ENCODE measurements around the gene RPS6KA5. TPM values are rescaled to one million over a fixed set of nuclear protein-coding genes. Genes with fewer than 3 reads are reported as not detected.

The RPS6KA5 gene
- total RNA-seq, 1 experiment from 2014 or later, result 8.6 TPM

- intact Hi-C loops (cut with micrococcal nuclease), result no loop called here
- no peak overlapping the region for H3K4me2 ChIP-seq (ENCODE audit: low read length)
- H3K36me3 ChIP-seq (ENCODE audit: low read depth, low read length), result no peaks in the 10 kb centered on the region
- no peak overlapping the region for H3K4me3 ChIP-seq (ENCODE audit: low read length)
- ChIA-PET POLR2A (ENCODE audit: unreplicated experiment) (no interaction called here), CTCF (no interaction called here)
- H3F3A ChIP-seq (ENCODE audit: low read length, unreplicated experiment), result no peaks in the 10 kb centered on the region
- H3K4me1 ChIP-seq (ENCODE audit: insufficient read depth, low read length), result no peaks in the 10 kb centered on the region
- no peak overlapping the region for H3K9ac ChIP-seq (ENCODE audit: low read length)
- no peak overlapping the region for H3K27ac ChIP-seq (ENCODE audit: low read length)
- no peaks in the 10 kb centered on the region for H3K79me2 ChIP-seq (ENCODE audit: low read length)
- TF ChIP-seq CTCF (conservative IDR thresholded peaks at IDR 0.05; ENCODE audit: low read depth, low read length) (no peak), EZH2 (IDR thresholded peaks at IDR 0.05; ENCODE audit: low read length, unreplicated experiment) (no peak), EZH2phosphoT487 (IDR thresholded peaks at IDR 0.05; ENCODE audit: borderline replicate concordance, low read length) (no peak)
- H3K9me2 ChIP-seq (replicated peaks; ENCODE audit: low read length), result no peaks in the 10 kb centered on the region
- H3K27me3 ChIP-seq (ENCODE audit: low read length), result no peaks in the 10 kb centered on the region
- H3K9me3 ChIP-seq (ENCODE audit: low read length), result no peaks in the 10 kb centered on the region
- ATAC-seq (no peak), DNase-seq (no peak)
- BruUV-seq (replicated peaks), result no TSS peak
- H4K20me1 ChIP-seq (ENCODE audit: low read length), result 0 out of 2 replicates have a peak, but pooled peaks cover 6% of the 10 kb centered on the region
- no peak overlapping the region for H2AFZ ChIP-seq (ENCODE audit: low read length)
Observed at GRCh38 chr14:90890322-90891020, 170.0 kb downstream of the RPS6KA5 start.

GRCh38 chr14:90886297-90886815 is 174.1 kb downstream of the RPS6KA5 start:
- POLR2A ChIA-PET (ENCODE audit: unreplicated experiment), result no interaction called here
- H3K79me2 ChIP-seq (ENCODE audit: low read length), result no peaks in the 10 kb centered on the region
- TF ChIP-seq EZH2 (IDR thresholded peaks at IDR 0.05; ENCODE audit: low read length, unreplicated experiment) (no peak), CTCF (conservative IDR thresholded peaks at IDR 0.05; ENCODE audit: low read depth, low read length) (no peak), EZH2phosphoT487 (IDR thresholded peaks at IDR 0.05; ENCODE audit: borderline replicate concordance, low read length) (no peak)
- H3K9me2 ChIP-seq (replicated peaks; ENCODE audit: low read length), result no peaks in the 10 kb centered on the region
- H3K36me3 ChIP-seq (ENCODE audit: low read depth, low read length), result peaks cover 4% of the 10 kb centered on the region; the same call in 1 of the 2 replicates
- DNase-seq (no peak), ATAC-seq (no peak)
- H3F3A ChIP-seq (ENCODE audit: low read length, unreplicated experiment), result no peaks in the 10 kb centered on the region
- CTCF ChIA-PET, result no interaction called here
- H3K27me3 ChIP-seq (ENCODE audit: low read length), result no peaks in the 10 kb centered on the region
- H3K4me1 ChIP-seq (ENCODE audit: insufficient read depth, low read length), result no peaks in the 10 kb centered on the region
- no peaks in the 10 kb centered on the region for H4K20me1 ChIP-seq (ENCODE audit: low read length)
- H3K27ac ChIP-seq (ENCODE audit: low read length), result no peak overlapping the region
- H3K4me3 ChIP-seq (ENCODE audit: low read length), result no peak overlapping the region
- 0 out of 2 replicates have a peak, but pooled peaks cover 10% of the 10 kb centered on the region for H3K9me3 ChIP-seq (ENCODE audit: low read length)
- H2AFZ ChIP-seq (ENCODE audit: low read length), result no peak overlapping the region
- intact Hi-C loops (cut with micrococcal nuclease), result no loop called here
- no peak overlapping the region for H3K9ac ChIP-seq (ENCODE audit: low read length)
- H3K4me2 ChIP-seq (ENCODE audit: low read length), result no peak overlapping the region
- no TSS peak for BruUV-seq (replicated peaks)

GRCh38 chr14:90883782-90884181 is 176.7 kb downstream of the RPS6KA5 start:
- no peak for DNase-seq
- H3K9ac ChIP-seq (ENCODE audit: low read length), result no peak overlapping the region
- no peaks in the 10 kb centered on the region for H3K79me2 ChIP-seq (ENCODE audit: low read length)
- ChIA-PET POLR2A (ENCODE audit: unreplicated experiment) (no interaction called here), CTCF (no interaction called here)
- no peaks in the 10 kb centered on the region for H3K4me1 ChIP-seq (ENCODE audit: insufficient read depth, low read length)
- no peaks in the 10 kb centered on the region for H4K20me1 ChIP-seq (ENCODE audit: low read length)
- no peaks in the 10 kb centered on the region for H3K9me2 ChIP-seq (replicated peaks; ENCODE audit: low read length)
- H3F3A ChIP-seq (ENCODE audit: low read length, unreplicated experiment), result no peaks in the 10 kb centered on the region
- H3K9me3 ChIP-seq (ENCODE audit: low read length), result 0 out of 2 replicates have a peak, but pooled peaks cover 10% of the 10 kb centered on the region
- no peak overlapping the region for H3K4me2 ChIP-seq (ENCODE audit: low read length)
- intact Hi-C loops (cut with micrococcal nuclease), result no loop called here
- no peak overlapping the region for H3K4me3 ChIP-seq (ENCODE audit: low read length)
- no peak for ATAC-seq
- TF ChIP-seq CTCF (conservative IDR thresholded peaks at IDR 0.05; ENCODE audit: low read depth, low read length) (no peak), EZH2phosphoT487 (IDR thresholded peaks at IDR 0.05; ENCODE audit: borderline replicate concordance, low read length) (no peak), EZH2 (IDR thresholded peaks at IDR 0.05; ENCODE audit: low read length, unreplicated experiment) (no peak)
- no TSS peak for BruUV-seq (replicated peaks)
- H3K36me3 ChIP-seq (ENCODE audit: low read depth, low read length), result peaks cover 4% of the 10 kb centered on the region; the same call in 1 of the 2 replicates
- H2AFZ ChIP-seq (ENCODE audit: low read length), result no peak overlapping the region
- no peak overlapping the region for H3K27ac ChIP-seq (ENCODE audit: low read length)
- no peaks in the 10 kb centered on the region for H3K27me3 ChIP-seq (ENCODE audit: low read length)

Data from PC-3 (cell line).